Measurements from ENCODE around the gene ADM2. TPM values are rescaled to one million over a fixed set of nuclear protein-coding genes. Genes with fewer than 3 reads are reported as not detected.

The ADM2 gene
- total RNA-seq, 6 experiments from 2014 or later, result 1.0 to 19.2 (median 2.2) TPM

- Histone ChIP-seq H3K27me3 (no peaks in the 10 kb centered on the region), H3K27ac (no peak overlapping the region), H3K4me1 (no peaks in the 10 kb centered on the region), H3K36me3 (peaks cover 0 to 31% (median 9%) of the 10 kb centered on the region in 4 donors), H3K4me3 (no peak overlapping the region), H3K9me3 (no peaks in the 10 kb centered on the region)
- intact Hi-C loops (cut with DNase I), result no loop called here
- WGBS (ENCODE audit: insufficient coverage, low coverage, low lambda C conversion rate, missing lambda C conversion rate), result 70% methylated on average over 7 of the region's 27 CpGs
- TF ChIP-seq POLR2A (IDR thresholded peaks at IDR 0.05) (no peak), CTCF (IDR thresholded peaks at IDR 0.05) (no peak)
- peak in 3 of 4 donors; percentile 3 to 7 (median 4) for ATAC-seq
- no peak for DNase-seq
Measured at GRCh38 chr22:50447576-50448551, 33.5 kb upstream of the ADM2 start.

- TF ChIP-seq POLR2A (IDR thresholded peaks at IDR 0.05), result no peak
- no peak for TF ChIP-seq CTCF (IDR thresholded peaks at IDR 0.05)
- WGBS (ENCODE audit: insufficient coverage, low coverage, low lambda C conversion rate, missing lambda C conversion rate), result 84% methylated on average over 5 of the region's 5 CpGs
- no peaks in the 10 kb centered on the region for H3K9me3 ChIP-seq
- H3K4me3 ChIP-seq, result no peak overlapping the region
- intact Hi-C loops (cut with DNase I), result no loop called here
- ATAC-seq, result no peak
- peaks cover 0 to 40% (median 11%) of the 10 kb centered on the region in 4 donors for H3K36me3 ChIP-seq
- no peaks in the 10 kb centered on the region for H3K4me1 ChIP-seq
- H3K27me3 ChIP-seq, result no peaks in the 10 kb centered on the region
- H3K27ac ChIP-seq, result no peak overlapping the region
- no peak for DNase-seq
Measured at GRCh38 chr22:50452649-50453048, 28.7 kb upstream of the ADM2 start.

GRCh38 chr22:50454556-50455075, 26.7 kb upstream of the ADM2 start:
- H3K4me3 ChIP-seq, result no peak overlapping the region
- ATAC-seq (no peak), DNase-seq (no peak)
- no peaks in the 10 kb centered on the region for H3K4me1 ChIP-seq
- no peak overlapping the region for H3K27ac ChIP-seq
- intact Hi-C loops (cut with DNase I), result no loop called here
- H3K9me3 ChIP-seq, result no peaks in the 10 kb centered on the region
- 86% methylated on average over 4 of the region's 27 CpGs for WGBS (ENCODE audit: insufficient coverage, low coverage, low lambda C conversion rate, missing lambda C conversion rate)
- no peaks in the 10 kb centered on the region for H3K27me3 ChIP-seq
- TF ChIP-seq CTCF (IDR thresholded peaks at IDR 0.05) (no peak), POLR2A (IDR thresholded peaks at IDR 0.05) (no peak)
- H3K36me3 ChIP-seq, result peaks cover 0 to 38% (median 8%) of the 10 kb centered on the region in 4 donors

GRCh38 chr22:50455201-50455600, 26.1 kb upstream of the ADM2 start:
- ATAC-seq, result no peak
- WGBS (ENCODE audit: insufficient coverage, low coverage, low lambda C conversion rate, missing lambda C conversion rate), result no CpG with 5 or more reads among the region's 18 CpGs
- H3K36me3 ChIP-seq, result peaks cover 0 to 34% (median 11%) of the 10 kb centered on the region in 4 donors
- H3K9me3 ChIP-seq, result no peaks in the 10 kb centered on the region
- H3K27me3 ChIP-seq, result no peaks in the 10 kb centered on the region
- H3K4me3 ChIP-seq, result no peak overlapping the region
- intact Hi-C loops (cut with DNase I), result no loop called here
- no peaks in the 10 kb centered on the region for H3K4me1 ChIP-seq
- no peak for TF ChIP-seq POLR2A (IDR thresholded peaks at IDR 0.05)
- no peak for TF ChIP-seq CTCF (IDR thresholded peaks at IDR 0.05)
- H3K27ac ChIP-seq, result no peak overlapping the region
- DNase-seq, result no peak

Data from right lobe of liver (tissue), 6 donors.